Subcutaneous adipose tissue (tissue), 4 donors: Measurements from ENCODE around the gene BRICD5. TPM values are rescaled to one million over a fixed set of nuclear protein-coding genes. Genes with fewer than 3 reads are reported as not detected.

ENCODE experiments used
- total RNA-seq, 4 donors: library from RNA; depleted of rRNA; stranded (reverse); fragments of >200 nt; gene quantifications; one replicate each; pipeline ENCODE4 v1.1.0, GENCODE V29; 2016
- TF ChIP-seq, protein P1 (sequence below): fragments of 450-650 bp; IDR thresholded peaks from one replicate; pipeline ENCODE4 v1.5.1; 2016; ENCODE audit warnings: low read depth, mild to moderate bottlenecking, control low read depth, antibody characterized with exemption, moderate library complexity

BRICD5 gene
- total RNA-seq, 4 donors from 2014 or later = 0.66 to 6.0 (median 4.1) TPM

- TF ChIP-seq, protein P1, sequence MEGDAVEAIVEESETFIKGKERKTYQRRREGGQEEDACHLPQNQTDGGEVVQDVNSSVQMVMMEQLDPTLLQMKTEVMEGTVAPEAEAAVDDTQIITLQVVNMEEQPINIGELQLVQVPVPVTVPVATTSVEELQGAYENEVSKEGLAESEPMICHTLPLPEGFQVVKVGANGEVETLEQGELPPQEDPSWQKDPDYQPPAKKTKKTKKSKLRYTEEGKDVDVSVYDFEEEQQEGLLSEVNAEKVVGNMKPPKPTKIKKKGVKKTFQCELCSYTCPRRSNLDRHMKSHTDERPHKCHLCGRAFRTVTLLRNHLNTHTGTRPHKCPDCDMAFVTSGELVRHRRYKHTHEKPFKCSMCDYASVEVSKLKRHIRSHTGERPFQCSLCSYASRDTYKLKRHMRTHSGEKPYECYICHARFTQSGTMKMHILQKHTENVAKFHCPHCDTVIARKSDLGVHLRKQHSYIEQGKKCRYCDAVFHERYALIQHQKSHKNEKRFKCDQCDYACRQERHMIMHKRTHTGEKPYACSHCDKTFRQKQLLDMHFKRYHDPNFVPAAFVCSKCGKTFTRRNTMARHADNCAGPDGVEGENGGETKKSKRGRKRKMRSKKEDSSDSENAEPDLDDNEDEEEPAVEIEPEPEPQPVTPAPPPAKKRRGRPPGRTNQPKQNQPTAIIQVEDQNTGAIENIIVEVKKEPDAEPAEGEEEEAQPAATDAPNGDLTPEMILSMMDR = no peak
Measured at GRCh38 chr16:2235234-2235651, 24.6 kb upstream of the BRICD5 start.

GRCh38 chr16:2234813-2235170, 24.1 kb upstream of the BRICD5 start:
- TF ChIP-seq, protein P1 = no peak

DNA sequence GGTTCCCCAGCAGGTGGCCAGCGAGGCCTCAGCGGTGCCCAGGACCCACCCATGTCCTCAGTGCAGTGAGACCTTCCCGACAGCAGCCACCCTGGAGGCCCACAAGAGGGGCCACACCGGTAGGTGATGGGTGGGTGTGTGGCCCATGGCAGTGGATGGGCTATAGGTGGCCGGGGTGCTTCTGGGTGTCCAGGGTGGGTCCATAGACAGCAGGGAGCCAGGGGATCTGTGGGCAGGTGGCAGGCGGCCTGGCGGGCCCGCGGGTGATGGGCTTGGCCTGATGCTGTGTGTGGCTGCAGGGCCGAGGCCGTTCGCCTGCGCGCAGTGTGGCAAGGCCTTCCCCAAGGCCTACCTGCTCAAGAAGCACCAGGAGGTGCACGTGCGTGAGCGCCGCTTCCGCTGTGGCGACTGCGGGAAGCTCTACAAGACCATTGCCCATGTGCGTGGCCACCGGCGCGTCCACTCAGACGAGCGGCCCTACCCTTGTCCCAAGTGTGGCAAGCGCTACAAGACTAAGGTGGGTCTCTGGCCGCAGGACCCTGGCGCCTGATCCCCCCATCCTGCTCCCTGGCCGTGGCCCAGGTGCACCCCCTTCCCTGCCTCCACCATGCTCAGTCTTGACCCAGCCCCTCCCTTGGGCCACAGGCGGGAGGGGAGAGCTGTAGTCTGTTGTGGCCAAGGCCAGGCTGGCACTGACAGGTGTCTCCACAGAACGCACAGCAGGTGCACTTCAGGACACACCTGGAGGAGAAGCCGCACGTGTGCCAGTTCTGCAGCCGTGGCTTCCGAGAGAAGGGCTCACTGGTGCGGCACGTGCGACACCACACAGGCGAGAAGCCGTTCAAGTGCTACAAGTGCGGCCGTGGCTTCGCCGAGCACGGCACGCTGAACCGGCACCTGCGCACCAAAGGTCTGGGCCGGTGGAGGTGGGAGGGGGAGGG, 23.5 kb upstream of the BRICD5 start:
- TF ChIP-seq, protein P1 = no peak

DNA sequence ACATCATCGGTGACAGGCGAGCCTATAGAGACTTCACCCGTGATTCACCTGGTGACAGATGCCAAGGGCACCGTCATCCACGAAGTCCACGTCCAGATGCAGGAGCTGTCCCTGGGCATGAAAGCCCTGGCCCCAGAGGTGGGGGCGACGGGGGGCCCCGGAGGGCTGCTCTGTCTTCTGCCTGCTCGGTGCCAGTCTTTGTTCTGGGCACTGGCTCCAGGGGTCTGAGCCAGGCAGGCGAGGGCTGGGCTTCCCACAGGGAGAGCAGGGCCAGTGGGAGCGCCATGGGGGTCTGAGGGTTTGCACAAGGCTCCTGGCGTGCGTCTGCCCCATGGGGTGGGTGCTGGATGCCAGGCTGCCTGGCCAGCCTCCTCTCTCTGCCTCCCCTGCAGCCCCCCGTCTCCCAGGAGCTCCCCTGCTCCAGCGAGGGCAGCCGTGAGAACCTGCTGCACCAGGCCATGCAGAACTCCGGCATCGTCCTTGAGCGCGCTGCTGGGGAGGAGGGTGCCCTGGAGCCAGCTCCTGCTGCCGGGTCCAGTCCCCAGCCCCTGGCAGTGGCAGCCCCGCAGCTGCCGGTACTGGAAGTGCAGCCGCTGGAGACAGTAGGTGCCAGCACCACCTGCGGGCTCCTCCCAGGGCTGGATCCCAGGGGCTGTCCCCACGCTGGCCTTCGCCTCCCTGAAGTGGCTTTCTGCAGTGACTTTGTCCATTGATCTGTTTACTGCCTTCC, 22.5 kb upstream of the BRICD5 start:
- TF ChIP-seq, protein P1 = no peak

DNA sequence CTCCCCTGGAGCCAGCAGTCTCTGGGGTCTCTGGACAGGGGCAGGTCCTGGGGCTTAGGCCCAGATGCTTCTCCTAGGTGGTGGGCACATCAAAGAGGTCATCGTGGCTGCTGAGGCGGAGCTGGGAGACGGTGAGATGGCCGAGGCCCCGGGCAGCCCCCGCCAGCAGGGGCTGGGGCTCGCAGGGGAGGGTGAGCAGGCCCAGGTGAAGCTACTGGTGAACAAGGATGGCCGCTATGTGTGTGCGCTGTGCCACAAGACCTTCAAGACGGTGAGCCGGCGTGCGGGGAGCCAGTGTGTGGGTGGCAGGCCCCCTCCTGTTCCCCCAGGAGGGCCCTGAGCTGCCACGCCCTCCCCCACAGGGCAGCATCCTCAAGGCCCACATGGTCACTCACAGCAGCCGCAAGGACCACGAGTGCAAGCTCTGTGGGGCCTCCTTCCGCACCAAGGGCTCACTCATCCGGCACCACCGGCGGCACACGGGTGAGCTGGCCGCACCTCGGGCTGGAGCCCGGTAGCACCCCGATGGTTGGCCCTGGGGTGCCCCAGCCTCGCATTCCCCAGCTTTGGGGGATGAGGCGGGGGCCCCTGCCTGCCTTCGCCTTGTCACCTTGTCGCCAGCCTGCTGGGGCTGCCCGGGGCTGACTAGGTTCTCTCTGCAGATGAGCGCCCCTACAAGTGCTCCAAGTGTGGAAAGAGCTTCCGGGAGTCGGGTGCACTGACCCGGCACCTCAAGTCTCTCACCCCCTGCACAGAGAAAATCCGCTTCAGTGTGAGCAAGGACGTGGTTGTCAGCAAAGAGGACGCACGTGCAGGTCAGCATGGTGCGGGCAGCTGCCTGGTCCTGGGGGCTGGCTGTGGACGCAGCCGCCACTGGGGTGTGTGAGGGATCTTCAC, 21.7 kb upstream of the BRICD5 start:
- TF ChIP-seq, protein P1 = no peak

DNA sequence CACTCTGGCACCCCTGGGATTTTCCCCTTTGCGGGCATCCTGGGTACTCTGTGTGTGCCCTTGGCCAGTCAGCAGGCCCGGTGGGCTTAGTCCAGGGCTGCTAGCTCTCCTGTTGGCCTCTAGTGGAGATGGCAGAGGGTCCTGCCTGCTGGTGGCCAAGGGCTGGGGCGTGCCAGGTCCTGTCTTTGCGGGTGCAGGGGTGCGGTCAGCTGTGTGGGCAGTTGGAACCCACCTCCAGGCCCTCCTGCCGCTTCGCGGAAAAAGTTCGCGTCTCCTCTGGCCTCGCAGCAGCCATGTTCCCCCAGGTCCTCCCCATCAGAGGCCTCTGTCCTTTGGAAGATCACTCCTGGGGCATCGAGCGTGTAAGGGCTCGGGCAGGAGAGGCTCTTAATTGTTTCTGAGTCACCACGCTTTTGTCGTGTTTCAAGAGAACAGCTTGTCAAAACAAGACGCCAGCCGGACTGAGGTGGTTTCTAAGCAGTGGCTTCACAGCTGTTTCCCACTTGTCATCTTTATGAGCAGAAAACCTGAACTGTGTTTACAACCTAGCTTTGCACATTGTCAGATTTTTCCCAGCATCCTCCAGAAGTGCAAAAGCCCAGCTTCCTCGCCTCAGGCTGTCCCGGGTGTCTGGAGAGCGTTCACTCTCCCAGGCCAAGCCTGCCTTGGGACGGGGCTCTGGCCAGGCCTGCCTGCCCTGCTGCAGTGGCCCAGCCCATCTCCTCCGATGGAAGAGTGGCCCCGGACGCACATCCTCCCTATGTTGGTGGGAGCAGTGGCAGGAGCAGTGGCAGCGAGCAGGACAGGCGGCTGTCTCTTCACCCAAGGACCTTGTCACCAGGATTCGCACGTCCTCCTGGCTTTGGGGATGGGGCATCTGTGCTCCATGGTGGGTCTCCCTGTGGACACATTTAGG, 20.6 kb upstream of the BRICD5 start:
- TF ChIP-seq, protein P1 = no peak
